Liver (tissue), 3 donors: ENCODE results near the gene GNA15.

Experiments
- ATF3 ChIP-seq: IDR thresholded peaks from 2 replicates; pipeline ENCODE4 v1.6.1; 2016; ENCODE audit warnings: antibody characterized with exemption
- EGR1 ChIP-seq, 2 donors: IDR thresholded peaks; 2 replicates each; pipeline ENCODE4 v1.6.1; 2016 to 2018; ENCODE audit warnings: antibody characterized with exemption in 2 of 2, low read depth in 2 of 2
- FOXA1 ChIP-seq: IDR thresholded peaks from 2 replicates; pipeline ENCODE4 v1.6.1; 2016; ENCODE audit warnings: antibody characterized with exemption
- MAX ChIP-seq: IDR thresholded peaks from 2 replicates; pipeline ENCODE4 v1.6.1; 2016; ENCODE audit warnings: antibody characterized with exemption
- RAD21 ChIP-seq, 2 donors: IDR thresholded peaks; 2 replicates each; pipeline ENCODE4 v1.6.1; 2016; ENCODE audit warnings: antibody characterized with exemption in 2 of 2, mild to moderate bottlenecking in 2 of 2
- SP1 ChIP-seq: IDR thresholded peaks from 2 replicates; pipeline ENCODE4 v1.6.1; 2018; ENCODE audit warnings: antibody characterized with exemption, mild to moderate bottlenecking
- TAF1 ChIP-seq: conservative IDR thresholded peaks from 2 replicates; pipeline ENCODE4 v1.6.1; 2016; ENCODE audit warnings: antibody characterized with exemption, mild to moderate bottlenecking
- YY1 ChIP-seq: IDR thresholded peaks from 2 replicates; pipeline ENCODE4 v1.6.1; 2016; ENCODE audit warnings: antibody characterized with exemption, mild to moderate bottlenecking
- TF ChIP-seq, protein P1 (sequence below): fragments of 150-350 bp; IDR thresholded peaks from 2 replicates; pipeline ENCODE4 v1.5.1; 2017; ENCODE audit warnings: improper control_type of control experiment, low read depth, low read length; ENCODE audit not compliant: missing input control
- donor health status: healthy.
- donor health status: healthy.

- TF ChIP-seq, protein P1, sequence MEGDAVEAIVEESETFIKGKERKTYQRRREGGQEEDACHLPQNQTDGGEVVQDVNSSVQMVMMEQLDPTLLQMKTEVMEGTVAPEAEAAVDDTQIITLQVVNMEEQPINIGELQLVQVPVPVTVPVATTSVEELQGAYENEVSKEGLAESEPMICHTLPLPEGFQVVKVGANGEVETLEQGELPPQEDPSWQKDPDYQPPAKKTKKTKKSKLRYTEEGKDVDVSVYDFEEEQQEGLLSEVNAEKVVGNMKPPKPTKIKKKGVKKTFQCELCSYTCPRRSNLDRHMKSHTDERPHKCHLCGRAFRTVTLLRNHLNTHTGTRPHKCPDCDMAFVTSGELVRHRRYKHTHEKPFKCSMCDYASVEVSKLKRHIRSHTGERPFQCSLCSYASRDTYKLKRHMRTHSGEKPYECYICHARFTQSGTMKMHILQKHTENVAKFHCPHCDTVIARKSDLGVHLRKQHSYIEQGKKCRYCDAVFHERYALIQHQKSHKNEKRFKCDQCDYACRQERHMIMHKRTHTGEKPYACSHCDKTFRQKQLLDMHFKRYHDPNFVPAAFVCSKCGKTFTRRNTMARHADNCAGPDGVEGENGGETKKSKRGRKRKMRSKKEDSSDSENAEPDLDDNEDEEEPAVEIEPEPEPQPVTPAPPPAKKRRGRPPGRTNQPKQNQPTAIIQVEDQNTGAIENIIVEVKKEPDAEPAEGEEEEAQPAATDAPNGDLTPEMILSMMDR: no peak
- no peak for TF ChIP-seq YY1
- no peak for TF ChIP-seq RAD21 (IDR thresholded peaks at IDR 0.05)
- no peak for TF ChIP-seq MAX
- no peak for TF ChIP-seq SP1
- no peak for TF ChIP-seq FOXA1
- TF ChIP-seq EGR1 (IDR thresholded peaks at IDR 0.05; ENCODE audit: low read depth in 2 of 2): no peak
- TF ChIP-seq TAF1: no peak
- no peak for TF ChIP-seq ATF3
Measured at GRCh38 chr19:3097442-3097871, 38.4 kb upstream of the GNA15 start.
